Tibial artery (tissue), 4 donors: Measurements from ENCODE around the gene HOXA10.
A peak's percentile ranks its signal among the peaks of the same experiment; 100 is the strongest.

Experiments used
- DNase-seq, 2 donors: peaks; one replicate each; pipeline ENCODE4 v3.0.0-alpha.2; 2019
- H3K27ac ChIP-seq, 2 donors: fragments of 200-600 bp; sonication (generic) in 1 of 2; 1 replicate in 1 of 2; 2 replicates in 1 of 2; pipeline ENCODE4 v1.5.1; 2018 to 2019; ENCODE audit warnings: mild to moderate bottlenecking in 1 of 2
- H3K27me3 ChIP-seq, 2 donors: fragments of 200-600 bp; sonication (generic) in 1 of 2; one replicate each; pipeline versions ENCODE4 v1.5.1 to v1.6.0; 2016 to 2019
- H3K36me3 ChIP-seq, 3 donors: fragments of 200-600 bp; sonication (generic) in 2 of 3; one replicate each; pipeline ENCODE4 v1.5.1; 2016 to 2019; ENCODE audit warnings: mild to moderate bottlenecking in 2 of 3
- H3K4me1 ChIP-seq, 4 donors: fragments of 200-600 bp; sonication (generic) in 2 of 4; 1 replicate in 3 of 4; 2 replicates in 1 of 4; pipeline ENCODE4 v1.5.1; 2016 to 2019
- H3K4me3 ChIP-seq, 2 donors: fragments of 200-600 bp; sonication (generic) in 1 of 2; 1 replicate in 1 of 2; 2 replicates in 1 of 2; pipeline ENCODE4 v1.5.1; 2018 to 2019; ENCODE audit warnings: mild to moderate bottlenecking in 2 of 2
- H3K9me3 ChIP-seq, 3 donors: fragments of 200-600 bp; sonication (generic) in 1 of 3; one replicate each; pipeline ENCODE4 v1.5.1; 2016 to 2019
- CTCF ChIP-seq, 2 experiments: fragments of 200-600 bp in 1 of 2; fragments of 450-650 bp in 1 of 2; IDR thresholded peaks; one replicate each; pipeline ENCODE4 v1.5.1; 2017 to 2019; ENCODE audit warnings: antibody characterized with exemption in 2 of 2, mild to moderate bottlenecking in 1 of 2, moderate library complexity in 1 of 2
- intact Hi-C: fragments of 100-400 bp; cut with DNase I; formaldehyde crosslinking; loops from one replicate; pipeline ENCODE4 v1.15.0; 2023; ENCODE audit warnings: low total_unique reads

HOXA10 gene

GRCh38 chr7:27151341-27151930 lies 22.7 kb downstream of the HOXA10 start:
- peak in 1 of 2 donors; percentile 81 for DNase-seq
- H3K9me3 ChIP-seq, result no peaks in the 10 kb centered on the region
- peak overlapping the region; percentile 66 to 78 for H3K4me3 ChIP-seq
- no peaks in the 10 kb centered on the region for H3K27me3 ChIP-seq
- TF ChIP-seq CTCF (IDR thresholded peaks at IDR 0.05), result no peak
- peaks cover 0 to 3% (median 0%) of the 10 kb centered on the region in 3 donors for H3K36me3 ChIP-seq
- peaks cover 10 to 65% (median 48%) of the 10 kb centered on the region in 4 donors for H3K4me1 ChIP-seq
- H3K27ac ChIP-seq, result peak overlapping the region; percentile 94 to 95
- intact Hi-C loops, result no loop called here

- Histone ChIP-seq H3K27ac (peak overlapping the region; percentile 94 to 95), H3K27me3 (no peaks in the 10 kb centered on the region), H3K4me3 (peak overlapping the region; percentile 66 to 78), H3K36me3 (peaks cover under 1 to 7% (median under 1%) of the 10 kb centered on the region in 3 donors), H3K4me1 (peaks cover 10 to 65% (median 47%) of the 10 kb centered on the region in 4 donors), H3K9me3 (no peaks in the 10 kb centered on the region)
- peak; percentile 86 to 95 for TF ChIP-seq CTCF (IDR thresholded peaks at IDR 0.05)
- intact Hi-C loops, result no loop called here
- DNase-seq, result peak; percentile 81 to 90
Observed at GRCh38 chr7:27150568-27151340, 23.4 kb downstream of the HOXA10 start.

GRCh38 chr7:27149842-27150567 lies 24.1 kb downstream of the HOXA10 start:
- H3K27me3 ChIP-seq, result no peaks in the 10 kb centered on the region
- no peaks in the 10 kb centered on the region for H3K9me3 ChIP-seq
- intact Hi-C loops, result no loop called here
- peak in 1 of 2 donors; percentile 66 for DNase-seq
- peak overlapping the region; percentile 94 to 95 for H3K27ac ChIP-seq
- H3K4me1 ChIP-seq, result peaks cover 10 to 58% (median 39%) of the 10 kb centered on the region in 4 donors
- H3K4me3 ChIP-seq, result peak overlapping the region; percentile 66 to 78
- peaks cover 8 to 15% (median 8%) of the 10 kb centered on the region in 3 donors for H3K36me3 ChIP-seq
- no peak for TF ChIP-seq CTCF (IDR thresholded peaks at IDR 0.05)

GRCh38 chr7:27148756-27149641 lies 25.1 kb downstream of the HOXA10 start:
- Histone ChIP-seq H3K27ac (peak overlapping the region; percentile 71 to 94), H3K27me3 (no peaks in the 10 kb centered on the region), H3K36me3 (peaks cover 17 to 25% (median 18%) of the 10 kb centered on the region in 3 donors), H3K4me3 (peak overlapping the region; percentile 66 to 78), H3K9me3 (no peaks in the 10 kb centered on the region), H3K4me1 (peaks cover 10 to 48% (median 37%) of the 10 kb centered on the region in 4 donors)
- intact Hi-C loops, result no loop called here
- no peak for TF ChIP-seq CTCF (IDR thresholded peaks at IDR 0.05)
- peak in 1 of 2 donors; percentile 62 for DNase-seq
